HepG2 (cell line): ENCODE data around the gene FAM240A. TPM values are rescaled to one million over a fixed set of nuclear protein-coding genes. Genes with fewer than 3 reads are reported as not detected.

Source experiments
- ATAC-seq: fragments of 200-7000 bp; cut with Tn5 transposase; 3 replicates; pipeline ENCODE4 v1.9.1; 2020; ENCODE audit warnings: mild to moderate bottlenecking, moderate library complexity
- BruUV-seq: library from RNA; stranded (reverse); fragments of 400-500 nt; replicated peaks from 2 replicates; lab custom pipeline; 2021; lab: Mats Ljungman, UMichigan
- CTCF ChIA-PET: fragments of 300-600 bp; formaldehyde crosslinking; extraction: SDS; loops from one replicate; lab custom pipeline; 2021; ENCODE audit warnings: low total read pairs, inconsistent platforms, low intra/inter-chr PET ratio; lab: Yijun Ruan, JAX
- POLR2A ChIA-PET: fragments of 350-600 bp; sonication (Branson Sonifier 250); formaldehyde crosslinking; loops from one replicate; lab custom pipeline; 2020; ENCODE audit warnings: antibody characterized with exemption, inconsistent platforms; lab: Yijun Ruan, JAX
- DNase-seq: peaks from one replicate; pipeline ENCODE4 v3.0.0-alpha.2; 2015; ENCODE audit warnings: low spot score
- FAIRE-seq: peaks from 3 replicates; lab custom pipeline; 2011; peaks lifted over from hg19 to GRCh38; lab: Jason Lieb, UNC
- H2AFZ ChIP-seq: one replicate; pipeline ENCODE4 v1.6.1; 2011; ENCODE audit warnings: low read length, inconsistent platforms
- H3K27ac ChIP-seq: fragments of 300-600 bp; 3 replicates; pipeline ENCODE4 v1.8.0; 2011; ENCODE audit warnings: mixed run types, mild to moderate bottlenecking, mixed read lengths, low read length, inconsistent platforms; ENCODE audit not compliant: insufficient read depth; ENCODE audit errors: extremely low read length
- H3K27me3 ChIP-seq, 2 experiments: fragments of 200-600 bp in 1 of 2; 2 replicates in 1 of 2; 3 replicates in 1 of 2; pipeline versions ENCODE4 v1.6.0 to v1.8.0; 2011; ENCODE audit warnings: low read length in 2 of 2, mild to moderate bottlenecking in 2 of 2, moderate library complexity in 2 of 2, inconsistent platforms in 1 of 2; ENCODE audit not compliant: insufficient read depth in 2 of 2, control insufficient read depth in 1 of 2
- H3K36me3 ChIP-seq, 2 experiments: fragments of 200-600 bp in 1 of 2; replicated peaks in 1 of 2; 2 replicates in 1 of 2; 3 replicates in 1 of 2; pipeline versions ENCODE4 v1.5.1 to v1.8.0; 2011; ENCODE audit warnings: low read length in 2 of 2, inconsistent platforms in 1 of 2; ENCODE audit not compliant: insufficient read depth in 2 of 2, control insufficient read depth in 1 of 2
- H3K4me1 ChIP-seq: 2 replicates; pipeline ENCODE4 v1.5.1; 2012; ENCODE audit warnings: low read length, inconsistent platforms; ENCODE audit not compliant: insufficient read depth
- H3K4me2 ChIP-seq: 2 replicates; pipeline ENCODE4 v1.6.0; 2011; ENCODE audit warnings: low read depth, low read length, inconsistent platforms
- H3K4me3 ChIP-seq, 3 experiments: fragments of 200-600 bp in 1 of 3; sonication (generic), shearing (Covaris generic) in 1 of 3; replicated peaks in 1 of 3; 2 replicates each; pipeline ENCODE4 v1.5.1; 2011 to 2016; ENCODE audit warnings: low read length in 3 of 3, inconsistent platforms in 2 of 3, low read depth in 2 of 3, mild to moderate bottlenecking in 2 of 3, control low read depth in 1 of 3, mixed read lengths in 1 of 3; ENCODE audit not compliant: insufficient read depth in 1 of 3
- H3K79me2 ChIP-seq: one replicate; pipeline ENCODE4 v1.6.1; 2011; ENCODE audit warnings: low read length, inconsistent platforms; ENCODE audit not compliant: insufficient read depth
- H3K9ac ChIP-seq: 2 replicates; pipeline ENCODE4 v1.6.0; 2011; ENCODE audit warnings: mild to moderate bottlenecking, low read depth, low read length, inconsistent platforms; ENCODE audit not compliant: insufficient read depth
- H3K9me3 ChIP-seq: 2 replicates; pipeline ENCODE4 v1.5.1; 2012; ENCODE audit warnings: mild to moderate bottlenecking, low read length
- H4K20me1 ChIP-seq: 2 replicates; pipeline ENCODE4 v1.6.0; 2011; ENCODE audit warnings: inconsistent platforms, mild to moderate bottlenecking, low read length, moderate library complexity; ENCODE audit not compliant: insufficient read depth
- ATF7 ChIP-seq, 2 experiments: fragments of 450-650 bp in 1 of 2; sonication (generic) in 1 of 2; formaldehyde crosslinking in 1 of 2; IDR thresholded peaks; 2 replicates each; pipeline versions ENCODE4 v1.4.0 to v1.6.1; 2016 to 2020; ENCODE audit warnings: antibody characterized with exemption in 1 of 2, mild to moderate bottlenecking in 1 of 2, missing genetic modification reagents in 1 of 2
- FOXP1 ChIP-seq, 2 experiments: fragments of 450-650 bp in 1 of 2; IDR thresholded peaks; 2 replicates each; pipeline ENCODE4 v1.6.1; 2017 to 2018; ENCODE audit warnings: antibody characterized with exemption in 1 of 2
- ISX ChIP-seq: sonication (generic); formaldehyde crosslinking; conservative IDR thresholded peaks from 2 replicates; pipeline ENCODE4 v1.5.0; 2020; ENCODE audit warnings: missing genetic modification reagents
- NCOA1 ChIP-seq: sonication (generic); formaldehyde crosslinking; IDR thresholded peaks from 2 replicates; pipeline ENCODE4 v1.9.0; 2021; ENCODE audit warnings: missing genetic modification reagents
- SRSF9 ChIP-seq: fragments of 200-400 bp; formaldehyde crosslinking; IDR thresholded peaks from 2 replicates; pipeline ENCODE4 v1.6.1; 2018; ENCODE audit warnings: borderline replicate concordance, mild to moderate bottlenecking, low read depth, low read length; ENCODE audit not compliant: insufficient read depth, poor library complexity, severe bottlenecking
- ZNF614 ChIP-seq: IDR thresholded peaks from 2 replicates; pipeline ENCODE4 v1.6.1; 2018; ENCODE audit warnings: missing biosample characterization, missing genetic modification reagents, inconsistent platforms, borderline replicate concordance
- ZNF839 ChIP-seq: sonication (generic); formaldehyde crosslinking; IDR thresholded peaks from 2 replicates; pipeline ENCODE4 v1.4.0; 2020; ENCODE audit warnings: missing genetic modification reagents, mild to moderate bottlenecking, borderline replicate concordance
- WGBS: methylation state at CpG from one replicate; pipeline ENCODE4 v1.1.6; 2017; ENCODE audit warnings: low lambda C conversion rate; 5-methylcytosine and 5-hydroxymethylcytosine counted together
- in situ Hi-C: cut with HindIII; loops from 2 replicates; pipeline ENCODE4 v1.10.0; 2017; ENCODE audit warnings: low pct_unique_long_range_greater_than_20kb; ENCODE audit not compliant: extremely low pct_ligation_motif_present
- intact Hi-C: fragments of 100-400 bp; cut with micrococcal nuclease; formaldehyde crosslinking; loops from one replicate; pipeline ENCODE4 v1.10.0; 2022; ENCODE audit not compliant: unreplicated experiment
- polyA plus RNA-seq, 8 experiments: library from polyadenylated mRNA; depleted of rRNA in 3 of 8; stranded (reverse) in 7 of 8; unstranded in 1 of 8; fragments of >200 nt; fragmentation: Illumina TruSeq in 4 of 8; extraction: Trizol in 4 of 8; gene quantifications; 2 replicates each; pipeline versions ENCODE4 v1.2.1 to v1.2.3, GENCODE V29; 2011 to 2016; ENCODE audit warnings: low read depth in 4 of 8, missing spikeins in 1 of 8, mixed read lengths in 1 of 8; ENCODE audit not compliant: insufficient read depth in 1 of 8
- total RNA-seq, 5 experiments: library from RNA; depleted of rRNA; stranded (reverse); fragments of >200 nt; fragmentation: Illumina TruSeq; extraction: Trizol; gene quantifications; 2 replicates each; pipeline ENCODE4 v1.2.3, GENCODE V29; 2016; ENCODE audit warnings: low read depth in 1 of 5
- TF ChIP-seq, protein P1 (sequence below): sonication (generic); formaldehyde crosslinking; IDR thresholded peaks from 2 replicates; pipeline ENCODE4 v1.5.0; 2020; ENCODE audit warnings: missing genetic modification reagents

Gene FAM240A
- total and polyA plus RNA-seq, 2 of the 13 experiments (the other 11 are each of a cell fraction or from before 2014, with no cell fraction given), result not detected

GRCh38 chr3:46609944-46610722 is 2.2 kb upstream of the FAM240A start:
- no peak overlapping the region for H3K27ac ChIP-seq
- no peaks in the 10 kb centered on the region for H3K36me3 ChIP-seq
- H3K4me1 ChIP-seq, result peaks cover 7% of the 10 kb centered on the region; the same call in 1 of the 2 replicates
- intact Hi-C loops (no loop called here), in situ Hi-C loops (no loop called here)
- ATAC-seq (no peak), FAIRE-seq (no peak), DNase-seq (no peak)
- no peak overlapping the region for H2AFZ ChIP-seq
- 59% methylated on average over 12 of the region's 12 CpGs for WGBS
- BruUV-seq, result no TSS peak
- H3K9ac ChIP-seq, result no peak overlapping the region
- H3K79me2 ChIP-seq, result no peaks in the 10 kb centered on the region
- H3K9me3 ChIP-seq, result no peaks in the 10 kb centered on the region
- TF ChIP-seq ZNF614 (CRISPR knock-in tag) (no peak), ISX (no peak), FOXP1 (IDR thresholded peaks at IDR 0.05) (no peak), FOXP1 (CRISPR knock-in tag; IDR thresholded peaks at IDR 0.05) (no peak), SRSF9 (no peak), ZNF839 (CRISPR knock-in tag) (no peak), NCOA1 (CRISPR knock-in tag) (no peak), ATF7 (IDR thresholded peaks at IDR 0.05) (peak; percentile 38; the same call in 1 of the 2 replicates), ATF7 (CRISPR knock-in tag; IDR thresholded peaks at IDR 0.05) (no peak)
- TF ChIP-seq, protein P1, sequence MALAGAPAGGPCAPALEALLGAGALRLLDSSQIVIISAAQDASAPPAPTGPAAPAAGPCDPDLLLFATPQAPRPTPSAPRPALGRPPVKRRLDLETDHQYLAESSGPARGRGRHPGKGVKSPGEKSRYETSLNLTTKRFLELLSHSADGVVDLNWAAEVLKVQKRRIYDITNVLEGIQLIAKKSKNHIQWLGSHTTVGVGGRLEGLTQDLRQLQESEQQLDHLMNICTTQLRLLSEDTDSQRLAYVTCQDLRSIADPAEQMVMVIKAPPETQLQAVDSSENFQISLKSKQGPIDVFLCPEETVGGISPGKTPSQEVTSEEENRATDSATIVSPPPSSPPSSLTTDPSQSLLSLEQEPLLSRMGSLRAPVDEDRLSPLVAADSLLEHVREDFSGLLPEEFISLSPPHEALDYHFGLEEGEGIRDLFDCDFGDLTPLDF (CRISPR knock-in tag), result no peak
- ChIA-PET CTCF (no interaction called here), POLR2A (no interaction called here)
- no peaks in the 10 kb centered on the region for H4K20me1 ChIP-seq
- H3K4me2 ChIP-seq, result no peak overlapping the region
- H3K4me3 ChIP-seq, result no peak overlapping the region
- H3K27me3 ChIP-seq, result peaks cover 0 to 14% of the 10 kb centered on the region in 2 experiments; a peak in 2 of 5 replicates
